Germinal center (tissue), 1 donor: ENCODE results near the gene EPB41L4A.
"Not testable (repeated sequence)": the region's sequence is repeated elsewhere in the genome, so short reads cannot be mapped to it uniquely, and the experiment has no call there.

Source experiments
- DNase-seq: peaks from one replicate; pipeline ENCODE4 v3.0.0; 2012; ENCODE audit warnings: mixed read lengths, low spot score

EPB41L4A gene

DNA sequence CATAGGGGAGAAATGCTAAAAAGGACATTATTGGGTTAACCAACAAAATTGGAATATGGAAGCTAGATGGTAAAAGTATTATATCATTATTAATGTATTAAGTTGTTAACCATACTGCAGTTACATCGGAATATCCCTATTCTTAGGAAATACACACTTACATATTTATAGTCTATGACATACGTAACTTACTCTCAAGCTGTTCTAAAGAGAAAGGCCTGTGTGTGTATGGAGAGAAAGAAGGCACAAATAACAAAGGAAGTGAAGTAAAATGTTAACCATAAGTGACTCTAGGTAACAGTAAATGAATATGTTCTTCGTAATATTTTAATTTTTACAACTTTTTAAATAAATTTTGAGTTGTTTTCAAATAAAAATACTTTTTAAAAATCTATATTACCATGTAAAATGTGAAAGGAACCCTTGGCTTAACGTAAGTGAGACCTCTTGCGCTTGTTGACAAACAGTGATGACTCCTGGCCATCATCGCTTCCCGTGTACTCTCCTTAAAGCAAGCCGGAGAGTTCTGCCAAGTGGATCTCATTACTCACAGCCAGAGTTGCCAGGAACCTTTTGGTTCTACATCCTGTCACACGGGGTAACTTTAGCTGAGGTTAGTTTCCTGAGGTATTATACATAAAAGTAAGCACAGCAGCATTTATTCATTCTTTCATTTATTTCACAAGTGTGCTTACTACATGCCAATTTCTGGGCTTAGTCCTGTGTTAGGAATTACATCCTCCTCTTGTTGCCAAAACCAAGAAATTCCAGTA is 165.4 kb downstream of the EPB41L4A start:
- no peak for DNase-seq

GRCh38 chr5:112250551-112250950 is 168.5 kb downstream of the EPB41L4A start:
- no peak for DNase-seq

DNA sequence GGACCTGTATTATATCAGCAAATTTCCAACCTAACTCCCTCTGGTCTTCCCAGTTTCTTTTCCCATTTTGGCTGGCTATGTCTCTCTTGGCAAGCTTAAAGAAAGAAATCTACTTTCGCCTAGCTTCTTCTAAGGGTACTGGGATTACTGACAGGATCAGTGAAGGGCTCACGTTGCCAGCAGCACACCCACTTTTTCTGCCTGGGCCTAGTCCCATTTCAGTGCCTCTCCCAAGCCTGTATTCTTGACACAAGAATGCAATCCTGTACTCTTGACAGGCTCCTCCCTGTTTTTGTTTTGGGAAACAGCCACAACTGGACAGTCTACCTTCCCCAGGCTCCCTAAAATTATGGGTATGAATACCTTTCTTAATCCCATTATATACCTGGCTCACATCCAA is 170.5 kb downstream of the EPB41L4A start:
- no peak for DNase-seq

DNA sequence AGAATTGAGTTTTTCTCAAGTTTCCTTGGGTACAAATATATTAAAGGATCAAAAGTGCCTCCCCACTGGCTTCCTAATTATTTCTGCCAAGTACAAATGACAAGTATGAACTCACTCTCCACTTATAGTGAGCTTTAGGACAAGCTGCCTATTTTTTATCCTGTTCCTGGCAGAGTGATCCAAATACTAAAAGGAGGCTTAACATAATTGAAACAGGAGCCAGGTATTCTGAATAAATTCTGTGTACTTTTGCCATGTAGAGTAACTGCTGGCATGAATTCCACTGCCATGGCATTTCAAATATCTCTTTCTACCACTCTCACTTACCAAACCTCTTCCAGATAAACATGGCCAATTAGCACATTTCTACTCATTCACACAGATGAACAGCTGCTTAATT is 171.1 kb downstream of the EPB41L4A start:
- no peak for DNase-seq

GRCh38 chr5:112245656-112246055 is 173.4 kb downstream of the EPB41L4A start:
- no peak for DNase-seq

GRCh38 chr5:112239996-112240395 is 179.1 kb downstream of the EPB41L4A start:
- DNase-seq, result no peak

DNA sequence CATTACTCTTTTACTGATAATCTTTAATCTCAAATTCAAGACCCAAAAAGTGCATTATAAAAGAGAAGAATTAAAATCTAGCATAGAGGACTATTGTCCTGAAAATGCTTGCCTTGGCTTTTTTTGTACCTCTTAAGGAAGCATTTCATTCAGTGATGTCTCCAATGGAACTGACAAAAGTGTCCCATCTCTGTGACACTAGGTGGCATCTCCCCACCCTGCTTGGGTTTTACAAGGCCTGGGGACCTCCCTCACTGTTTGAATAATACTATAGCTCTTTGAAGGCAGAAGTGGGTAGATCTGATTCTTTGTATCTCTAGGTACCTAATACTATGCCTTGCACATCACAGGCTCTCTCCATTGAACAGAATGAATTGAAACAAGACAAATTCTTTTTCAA is 180.6 kb downstream of the EPB41L4A start:
- peak; percentile 8 for DNase-seq

GRCh38 chr5:112237456-112237855 is 181.6 kb downstream of the EPB41L4A start:
- no peak for DNase-seq

GRCh38 chr5:112234000-112234399 is 185.1 kb downstream of the EPB41L4A start:
- no peak for DNase-seq

- no peak for DNase-seq
Measured at GRCh38 chr5:112232667-112233066, 186.4 kb downstream of the EPB41L4A start.

DNA sequence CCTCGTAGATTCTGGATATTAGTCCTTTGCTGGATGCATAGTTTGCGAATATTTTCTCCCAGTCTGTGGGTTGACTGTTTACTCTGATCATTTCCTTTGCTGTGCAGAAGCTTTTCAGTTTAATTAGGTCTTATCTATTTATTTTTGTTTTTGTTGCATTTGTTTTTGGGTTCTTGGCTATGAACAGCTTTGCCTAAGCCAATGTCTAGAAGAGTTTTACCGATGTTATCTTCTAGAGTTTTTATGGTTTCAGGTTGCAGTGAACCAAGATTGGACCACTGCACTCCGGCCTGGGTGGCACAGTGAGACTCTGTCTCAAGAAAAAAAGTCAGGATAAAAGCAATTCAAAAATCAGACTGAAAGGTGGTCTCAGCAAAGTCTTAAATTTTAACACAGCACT is 188.5 kb downstream of the EPB41L4A start:
- no peak for DNase-seq

- DNase-seq, result no peak
Measured at GRCh38 chr5:112228667-112229066, 190.4 kb downstream of the EPB41L4A start.

- no peak for DNase-seq
Measured at GRCh38 chr5:112227911-112228631, 191.0 kb downstream of the EPB41L4A start.

GRCh38 chr5:112226215-112226614 is 192.9 kb downstream of the EPB41L4A start:
- DNase-seq, result no peak

DNA sequence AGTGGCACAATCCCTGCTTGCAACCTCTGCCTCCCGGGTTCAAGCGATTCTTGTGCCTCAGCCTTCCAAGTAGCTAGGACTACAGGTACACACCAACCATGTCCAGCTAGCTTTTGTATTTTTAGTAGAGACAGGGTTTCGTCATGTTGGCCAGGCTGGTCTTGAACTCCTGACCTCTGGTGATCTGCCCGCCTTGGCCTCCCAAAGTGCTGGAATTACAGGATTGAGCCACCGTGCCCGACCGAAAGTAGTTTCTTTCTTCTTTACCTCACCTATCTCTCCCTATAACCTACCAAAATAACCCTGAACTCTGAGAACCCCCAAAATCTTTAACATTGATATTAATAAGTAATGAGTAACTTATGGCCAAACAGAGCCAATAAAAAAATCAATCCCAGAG is 196.1 kb downstream of the EPB41L4A start:
- DNase-seq, result not testable (repeated sequence)

- no peak for DNase-seq
Measured at GRCh38 chr5:112221128-112221527, 197.9 kb downstream of the EPB41L4A start.

- no peak for DNase-seq
Measured at GRCh38 chr5:112219000-112219399, 200.1 kb downstream of the EPB41L4A start.

GRCh38 chr5:112217843-112218579 is 201.1 kb downstream of the EPB41L4A start:
- DNase-seq, result no peak

GRCh38 chr5:112216140-112216539 is 202.9 kb downstream of the EPB41L4A start:
- no peak for DNase-seq

DNA sequence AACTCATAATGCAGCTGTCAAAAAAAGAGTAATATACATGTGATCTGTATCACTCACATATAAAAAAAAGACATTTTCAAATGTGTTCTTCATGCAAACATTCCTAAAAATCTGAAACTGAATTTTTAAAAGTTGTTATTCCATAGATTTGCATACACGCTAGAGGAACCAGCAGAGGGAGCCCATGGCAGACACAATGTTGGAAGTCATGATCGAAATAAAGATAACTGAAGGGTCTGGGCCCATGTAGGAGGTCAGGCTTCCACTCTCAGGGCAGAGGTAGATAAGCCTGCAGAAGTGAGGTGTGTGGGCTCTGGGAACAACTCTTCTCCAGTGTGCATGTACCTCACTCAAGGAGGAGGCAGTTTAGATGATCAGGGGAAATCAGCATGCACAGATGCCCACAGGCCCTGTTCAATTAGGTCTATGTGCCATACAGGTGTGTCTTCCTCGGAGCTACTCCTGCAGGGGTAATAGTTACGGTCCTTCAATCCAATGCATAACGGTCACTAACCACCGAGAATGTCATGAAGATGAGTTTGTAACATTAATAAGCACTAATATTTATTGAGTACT is 208.6 kb downstream of the EPB41L4A start:
- DNase-seq, result no peak

DNA sequence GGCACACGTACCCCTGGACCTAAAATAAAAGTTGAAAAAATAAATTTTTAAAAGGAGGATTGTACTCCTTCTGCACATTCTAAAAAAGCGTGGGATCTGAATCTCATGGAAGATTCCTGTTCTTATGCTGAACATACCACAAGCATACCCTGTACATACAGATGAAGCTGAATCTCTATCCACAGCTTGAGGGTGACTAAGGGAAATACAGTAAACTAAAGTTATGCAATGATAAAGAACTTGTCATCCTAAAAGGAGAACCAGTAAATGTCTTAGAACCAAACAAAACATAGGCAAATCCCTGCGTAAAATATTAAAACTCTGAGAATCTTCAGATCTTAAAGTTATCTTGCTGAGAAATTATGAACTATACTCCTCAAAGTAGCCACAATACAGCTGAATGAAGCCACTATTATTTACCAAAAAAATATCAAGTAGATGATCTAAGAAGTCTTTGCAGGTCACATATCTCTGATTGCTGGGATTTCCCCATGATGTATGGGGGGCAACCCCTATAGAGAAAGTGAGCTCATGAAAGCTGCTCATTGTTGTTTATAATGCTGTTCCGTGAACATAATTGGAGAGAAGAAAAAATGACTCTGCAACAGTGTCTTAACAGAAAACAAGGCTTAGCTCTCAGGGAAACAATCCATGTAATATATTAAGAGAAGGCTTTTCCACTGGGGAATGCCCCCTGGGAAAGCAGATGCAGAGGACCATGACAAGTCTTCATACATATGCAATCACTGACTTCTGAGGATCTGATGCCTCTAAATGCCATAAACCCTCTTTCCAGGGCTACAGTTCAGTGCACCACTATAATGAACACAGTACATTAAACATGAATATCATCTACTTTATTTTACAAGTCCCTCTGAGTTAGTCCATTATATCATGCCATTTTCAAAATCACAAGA is 210.1 kb downstream of the EPB41L4A start:
- no peak for DNase-seq
